CD14-positive monocyte (primary cell): ENCODE data around the gene LAGE3. TPM values are rescaled to one million over a fixed set of nuclear protein-coding genes. Genes with fewer than 3 reads are reported as not detected.

Source experiments
- DNase-seq, 3 donors: peaks; one replicate each; pipeline ENCODE4 v3.0.0-alpha.2; 2011 to 2022
- H2AFZ ChIP-seq: 2 replicates; pipeline ENCODE4 v1.6.0; 2012; ENCODE audit warnings: mild to moderate bottlenecking, low read depth, low read length, inconsistent platforms; ENCODE audit not compliant: insufficient read depth, poor library complexity, severe bottlenecking
- H3K27ac ChIP-seq, 2 donors: 1 replicate in 1 of 2; 2 replicates in 1 of 2; pipeline ENCODE4 v1.5.1; 2012 to 2013; ENCODE audit warnings: low read length in 2 of 2, control low read depth in 1 of 2, inconsistent platforms in 1 of 2, low read depth in 1 of 2, mild to moderate bottlenecking in 1 of 2
- H3K27me3 ChIP-seq, 2 donors: one replicate each; pipeline versions ENCODE4 v1.6.0 to v1.6.1; 2011 to 2013; ENCODE audit warnings: low read length in 2 of 2; ENCODE audit not compliant: control insufficient read depth in 2 of 2, insufficient read depth in 2 of 2
- H3K36me3 ChIP-seq, 2 donors: replicated peaks in 1 of 2; 1 replicate in 1 of 2; 2 replicates in 1 of 2; pipeline versions ENCODE4 v1.5.1 to v1.6.1; 2012 to 2013; ENCODE audit warnings: low read length in 2 of 2, control low read depth in 1 of 2, inconsistent platforms in 1 of 2, mild to moderate bottlenecking in 1 of 2; ENCODE audit not compliant: insufficient read depth in 2 of 2, control insufficient read depth in 1 of 2
- H3K4me1 ChIP-seq, 2 donors: 1 replicate in 1 of 2; 2 replicates in 1 of 2; pipeline versions ENCODE4 v1.5.1 to v1.6.1; 2012 to 2013; ENCODE audit warnings: low read length in 2 of 2, control low read depth in 1 of 2, inconsistent platforms in 1 of 2, mild to moderate bottlenecking in 1 of 2, moderate library complexity in 1 of 2; ENCODE audit not compliant: insufficient read depth in 2 of 2, control insufficient read depth in 1 of 2
- H3K4me2 ChIP-seq: replicated peaks from 2 replicates; pipeline ENCODE3; 2012; ENCODE audit warnings: low read length, moderate library complexity, mild to moderate bottlenecking; ENCODE audit not compliant: poor library complexity, severe bottlenecking; ENCODE audit errors: extremely low read depth
- H3K4me3 ChIP-seq, 3 experiments: fragments of 200-600 bp in 1 of 3; sonication (generic) in 1 of 3; replicated peaks in 1 of 3; 1 replicate in 2 of 3; 2 replicates in 1 of 3; pipeline ENCODE4 v1.5.1; 2011 to 2013; ENCODE audit warnings: low read length in 3 of 3, mild to moderate bottlenecking in 3 of 3, control low read depth in 2 of 3, low read depth in 2 of 3, inconsistent platforms in 1 of 3, moderate library complexity in 1 of 3
- H3K79me2 ChIP-seq: 2 replicates; pipeline ENCODE4 v1.6.0; 2012; ENCODE audit warnings: mild to moderate bottlenecking, control low read depth, inconsistent platforms, low read length, moderate library complexity; ENCODE audit not compliant: insufficient read depth
- H3K9ac ChIP-seq: 2 replicates; pipeline ENCODE4 v1.6.0; 2017; ENCODE audit warnings: low read length, mild to moderate bottlenecking; ENCODE audit not compliant: insufficient read depth, poor library complexity, severe bottlenecking
- H3K9me3 ChIP-seq, 2 donors: replicated peaks in 1 of 2; 1 replicate in 1 of 2; 2 replicates in 1 of 2; pipeline versions ENCODE4 v1.5.1 to v1.6.1; 2012 to 2013; ENCODE audit warnings: low read length in 2 of 2, control low read depth in 1 of 2; ENCODE audit not compliant: control insufficient read depth in 1 of 2, insufficient read depth in 1 of 2
- H4K20me1 ChIP-seq: 2 replicates; pipeline ENCODE4 v1.6.0; 2012; ENCODE audit warnings: mild to moderate bottlenecking, low read length, control low read depth, moderate library complexity; ENCODE audit not compliant: insufficient read depth
- H3K27ac Mint-ChIP-seq, 7 donors: one replicate each; pipeline ENCODE4 v1.8.0; 2020; ENCODE audit warnings: mild to moderate bottlenecking in 7 of 7, mixed read lengths in 7 of 7, moderate library complexity in 6 of 7, inconsistent platforms in 2 of 7
- H3K27me3 Mint-ChIP-seq, 3 donors: one replicate each; pipeline ENCODE4 v1.8.0; 2021 to 2022; ENCODE audit warnings: low read depth in 3 of 3, mild to moderate bottlenecking in 3 of 3, mixed read lengths in 3 of 3, moderate library complexity in 3 of 3, inconsistent platforms in 1 of 3
- H3K36me3 Mint-ChIP-seq, 2 donors: one replicate each; pipeline ENCODE4 v1.8.0; 2020; ENCODE audit warnings: mixed read lengths in 2 of 2, inconsistent platforms in 1 of 2, mild to moderate bottlenecking in 1 of 2
- H3K4me1 Mint-ChIP-seq: one replicate; pipeline ENCODE4 v1.8.0; 2020; ENCODE audit warnings: mild to moderate bottlenecking, mixed read lengths
- H3K4me3 Mint-ChIP-seq, 2 donors: one replicate each; pipeline ENCODE4 v1.8.0; 2020; ENCODE audit warnings: mild to moderate bottlenecking in 2 of 2, mixed read lengths in 2 of 2, moderate library complexity in 1 of 2
- H3K9me3 Mint-ChIP-seq, 7 donors: one replicate each; pipeline ENCODE4 v1.8.0; 2020 to 2022; ENCODE audit warnings: mixed read lengths in 7 of 7, mild to moderate bottlenecking in 6 of 7, moderate library complexity in 6 of 7, inconsistent platforms in 2 of 7
- WGBS: methylation state at CpG from one replicate; pipeline ENCODE4 v1.1.5; 2013; ENCODE audit warnings: missing lambda C conversion rate; ENCODE audit not compliant: insufficient coverage; 5-methylcytosine and 5-hydroxymethylcytosine counted together
- intact Hi-C, 2 donors: fragments of 100-400 bp; cut with micrococcal nuclease; formaldehyde crosslinking; loops; one replicate each; pipeline versions ENCODE4 v1.15.0 to v1.15.1; 2023
- polyA plus RNA-seq, 3 donors: library from polyadenylated mRNA; depleted of rRNA in 1 of 3; unstranded in 2 of 3; stranded (reverse) in 1 of 3; fragments of 300-500 nt in 2 of 3; fragments of >200 nt in 1 of 3; fragmentation: Illumina TruSeq in 2 of 3; gene quantifications; 1 replicate in 2 of 3; 2 replicates in 1 of 3; pipeline ENCODE4 v1.2.3, GENCODE V29; 2012 to 2021
- TF ChIP-seq, protein P1 (sequence below): fragments of 200-600 bp; IDR thresholded peaks from one replicate; pipeline ENCODE4 v1.8.0; 2022; ENCODE audit warnings: antibody characterized with exemption, mild to moderate bottlenecking

Gene LAGE3
- polyA plus RNA-seq, 3 donors = 12.4 to 30.9 (median 18.6) TPM

DNA sequence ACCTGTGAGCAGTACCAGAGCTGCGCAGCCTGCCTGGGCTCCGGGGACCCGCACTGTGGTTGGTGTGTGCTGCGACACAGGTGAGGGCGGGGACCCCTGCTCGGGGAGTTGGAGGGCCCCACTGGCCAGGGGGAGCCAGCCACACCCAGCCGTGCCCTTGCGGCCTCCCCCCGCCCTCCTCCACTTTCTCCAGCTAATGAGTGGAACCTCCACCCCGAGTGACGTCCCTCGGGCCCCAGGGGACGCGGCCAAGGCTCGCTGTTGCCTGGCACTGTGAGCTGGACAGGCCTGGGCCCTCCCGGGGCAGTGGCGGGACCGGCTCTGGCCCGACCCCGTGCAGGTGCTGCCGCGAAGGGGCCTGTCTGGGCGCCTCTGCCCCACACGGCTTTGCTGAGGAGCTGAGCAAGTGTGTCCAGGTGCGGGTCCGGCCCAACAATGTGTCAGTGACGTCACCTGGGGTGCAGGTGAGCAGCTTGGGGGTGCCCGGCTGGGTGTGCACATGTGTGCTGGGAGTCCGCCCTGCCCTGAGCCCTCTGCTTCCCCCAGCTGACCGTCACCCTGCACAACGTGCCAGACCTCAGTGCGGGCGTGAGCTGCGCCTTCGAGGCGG is 15.4 kb downstream of the LAGE3 start:
- no peak overlapping the region for H3K4me3 ChIP-seq
- H3K27ac ChIP-seq = no peak overlapping the region
- peaks cover 1 to 2% of the 10 kb centered on the region in 2 donors for H3K4me1 ChIP-seq
- H3K27ac Mint-ChIP-seq = no peak overlapping the region
- DNase-seq = no peak
- no peak overlapping the region for H3K9ac ChIP-seq
- H2AFZ ChIP-seq = no peak overlapping the region
- H3K4me1 Mint-ChIP-seq = peaks cover 6% of the 10 kb centered on the region
- no peaks in the 10 kb centered on the region for H3K36me3 Mint-ChIP-seq
- no peaks in the 10 kb centered on the region for H3K9me3 ChIP-seq
- peaks cover 0 to 1% of the 10 kb centered on the region in 2 donors for H3K27me3 ChIP-seq
- no peak overlapping the region for H3K4me2 ChIP-seq
- H3K4me3 Mint-ChIP-seq = no peak overlapping the region
- H3K9me3 Mint-ChIP-seq = peaks cover 0 to 10% (median 4%) of the 10 kb centered on the region in 7 donors
- WGBS = 85% methylated on average over 11 of the region's 36 CpGs
- TF ChIP-seq, protein P1, sequence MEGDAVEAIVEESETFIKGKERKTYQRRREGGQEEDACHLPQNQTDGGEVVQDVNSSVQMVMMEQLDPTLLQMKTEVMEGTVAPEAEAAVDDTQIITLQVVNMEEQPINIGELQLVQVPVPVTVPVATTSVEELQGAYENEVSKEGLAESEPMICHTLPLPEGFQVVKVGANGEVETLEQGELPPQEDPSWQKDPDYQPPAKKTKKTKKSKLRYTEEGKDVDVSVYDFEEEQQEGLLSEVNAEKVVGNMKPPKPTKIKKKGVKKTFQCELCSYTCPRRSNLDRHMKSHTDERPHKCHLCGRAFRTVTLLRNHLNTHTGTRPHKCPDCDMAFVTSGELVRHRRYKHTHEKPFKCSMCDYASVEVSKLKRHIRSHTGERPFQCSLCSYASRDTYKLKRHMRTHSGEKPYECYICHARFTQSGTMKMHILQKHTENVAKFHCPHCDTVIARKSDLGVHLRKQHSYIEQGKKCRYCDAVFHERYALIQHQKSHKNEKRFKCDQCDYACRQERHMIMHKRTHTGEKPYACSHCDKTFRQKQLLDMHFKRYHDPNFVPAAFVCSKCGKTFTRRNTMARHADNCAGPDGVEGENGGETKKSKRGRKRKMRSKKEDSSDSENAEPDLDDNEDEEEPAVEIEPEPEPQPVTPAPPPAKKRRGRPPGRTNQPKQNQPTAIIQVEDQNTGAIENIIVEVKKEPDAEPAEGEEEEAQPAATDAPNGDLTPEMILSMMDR = no peak
- H3K79me2 ChIP-seq = no peaks in the 10 kb centered on the region
- H4K20me1 ChIP-seq = no peaks in the 10 kb centered on the region
- no peaks in the 10 kb centered on the region for H3K36me3 ChIP-seq
- intact Hi-C loops = no loop called here
- peaks cover 2 to 19% (median 13%) of the 10 kb centered on the region in 3 donors for H3K27me3 Mint-ChIP-seq

DNA sequence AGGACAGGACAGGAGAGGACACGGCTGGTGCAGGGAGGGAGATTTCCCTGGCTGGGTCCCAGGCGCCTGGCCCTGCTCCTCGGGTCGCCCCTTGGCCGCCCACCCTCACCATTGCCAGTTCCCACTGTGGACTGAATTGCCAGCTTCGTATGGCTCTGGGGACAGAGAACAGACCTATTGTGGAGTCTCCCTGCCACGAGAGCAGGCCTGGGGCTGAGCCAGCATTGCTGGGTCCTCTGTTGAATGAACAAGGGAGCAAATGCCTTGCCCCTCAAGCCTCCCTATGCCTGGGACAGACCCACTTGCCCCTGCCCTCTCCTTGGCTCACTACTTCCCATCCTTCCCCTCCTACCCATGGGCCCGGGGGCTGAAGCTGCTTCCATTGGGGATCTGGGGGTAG is 16.7 kb downstream of the LAGE3 start:
- no peak overlapping the region for H2AFZ ChIP-seq
- H3K27me3 Mint-ChIP-seq = peaks cover 5 to 24% (median 16%) of the 10 kb centered on the region in 3 donors
- intact Hi-C loops = no loop called here
- H3K4me1 ChIP-seq = peaks cover 6% of the 10 kb centered on the region in 2 donors
- H3K36me3 Mint-ChIP-seq = peaks cover 0 to 1% of the 10 kb centered on the region in 2 donors
- H3K4me1 Mint-ChIP-seq = peaks cover 8% of the 10 kb centered on the region
- H3K4me3 ChIP-seq = no peak overlapping the region
- TF ChIP-seq, protein P1 = no peak
- no peak overlapping the region for H3K4me2 ChIP-seq
- peaks cover 0 to 7% of the 10 kb centered on the region in 2 donors for H3K27me3 ChIP-seq
- H3K36me3 ChIP-seq = no peaks in the 10 kb centered on the region
- H3K9me3 ChIP-seq = no peaks in the 10 kb centered on the region
- no CpG with 5 or more reads among the region's 8 CpGs for WGBS
- no peak overlapping the region for H3K27ac Mint-ChIP-seq
- H3K4me3 Mint-ChIP-seq = no peak overlapping the region
- H3K27ac ChIP-seq = no peak overlapping the region
- H3K9ac ChIP-seq = no peak overlapping the region
- no peak for DNase-seq
- no peaks in the 10 kb centered on the region for H4K20me1 ChIP-seq
- H3K79me2 ChIP-seq = no peaks in the 10 kb centered on the region
- H3K9me3 Mint-ChIP-seq = peaks cover 0 to 13% (median 2%) of the 10 kb centered on the region in 7 donors
